ENCODE measurements around the gene PPL.

GRCh38 chr16:4893103-4893862, 43.7 kb downstream of the PPL start:
- TF ChIP-seq CTCF (IDR thresholded peaks at IDR 0.05) (no peak), POLR2A (IDR thresholded peaks at IDR 0.05) (no peak)
